Measurements from ENCODE around the gene MOCS1.

MOCS1 gene

DNA sequence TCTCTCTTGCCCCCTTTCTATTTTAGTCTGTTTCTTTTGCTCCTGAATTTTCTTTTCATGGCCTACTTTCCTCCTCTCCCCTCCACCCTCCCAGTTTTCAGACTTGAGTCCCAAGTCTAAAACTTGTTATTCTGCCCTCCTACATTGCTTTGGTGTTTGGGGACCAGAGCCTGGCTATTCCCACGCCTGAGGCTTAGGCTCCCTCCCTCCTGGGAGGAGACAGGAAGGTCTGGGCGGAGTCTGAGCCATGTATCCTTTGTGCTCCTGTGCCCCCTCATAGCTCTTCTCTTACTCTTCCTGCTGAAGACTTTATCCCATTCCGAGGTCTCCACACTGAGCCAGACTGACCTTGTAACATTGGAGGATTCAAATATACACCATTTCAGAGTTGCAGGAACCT is 72.6 kb downstream of the MOCS1 start:
- no peaks in the 10 kb centered on the region for H3K9me3 ChIP-seq (ENCODE audit: control insufficient read depth, insufficient read depth, low read depth, low read length)
- H3K4me1 ChIP-seq (ENCODE audit: control insufficient read depth, insufficient read depth, low read length), result no peaks in the 10 kb centered on the region
- ChIA-PET POLR2A (no interaction called here), CTCF (interaction anchor here (0.7 to 0.9 kb wide), 3 partner anchors 10 to 203 kb away, joined by 3 to 4 read pairs (median 4); no protein-coding TSS in a partner anchor)
- peaks cover 0 to 19% of the 10 kb centered on the region in 2 experiments; a peak in 2 of 3 replicates for H3K36me3 ChIP-seq (ENCODE audit: control insufficient read depth in 2 of 2, insufficient read depth in 1 of 2, low read length in 2 of 2)
- no peak overlapping the region for H3K27ac ChIP-seq (ENCODE audit: extremely low read depth, low read depth, low read length)
- no peak for TF ChIP-seq ZNF629 (tag by site-specific recombination; IDR thresholded peaks at IDR 0.05)
- TF ChIP-seq, protein P1, sequence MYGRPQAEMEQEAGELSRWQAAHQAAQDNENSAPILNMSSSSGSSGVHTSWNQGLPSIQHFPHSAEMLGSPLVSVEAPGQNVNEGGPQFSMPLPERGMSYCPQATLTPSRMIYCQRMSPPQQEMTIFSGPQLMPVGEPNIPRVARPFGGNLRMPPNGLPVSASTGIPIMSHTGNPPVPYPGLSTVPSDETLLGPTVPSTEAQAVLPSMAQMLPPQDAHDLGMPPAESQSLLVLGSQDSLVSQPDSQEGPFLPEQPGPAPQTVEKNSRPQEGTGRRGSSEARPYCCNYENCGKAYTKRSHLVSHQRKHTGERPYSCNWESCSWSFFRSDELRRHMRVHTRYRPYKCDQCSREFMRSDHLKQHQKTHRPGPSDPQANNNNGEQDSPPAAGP (tag by site-specific recombination; IDR thresholded peaks at IDR 0.05), result no peak
- no peak for TF ChIP-seq ZNF654 (tag by site-specific recombination; IDR thresholded peaks at IDR 0.05; ENCODE audit: low read depth)
- no peak for TF ChIP-seq ZNF549 (tag by site-specific recombination; IDR thresholded peaks at IDR 0.05)
- no peak for TF ChIP-seq ZNF174 (tag by site-specific recombination; IDR thresholded peaks at IDR 0.05)
- no peak for TF ChIP-seq ZNF843 (tag by site-specific recombination; IDR thresholded peaks at IDR 0.05)
- no peak for TF ChIP-seq ZNF600 (tag by site-specific recombination; IDR thresholded peaks at IDR 0.05)
- no peak for TF ChIP-seq KLF7 (tag by site-specific recombination; IDR thresholded peaks at IDR 0.05; ENCODE audit: borderline replicate concordance)
- TF ChIP-seq SP7 (tag by site-specific recombination; IDR thresholded peaks at IDR 0.05), result no peak
- TF ChIP-seq, protein P2, sequence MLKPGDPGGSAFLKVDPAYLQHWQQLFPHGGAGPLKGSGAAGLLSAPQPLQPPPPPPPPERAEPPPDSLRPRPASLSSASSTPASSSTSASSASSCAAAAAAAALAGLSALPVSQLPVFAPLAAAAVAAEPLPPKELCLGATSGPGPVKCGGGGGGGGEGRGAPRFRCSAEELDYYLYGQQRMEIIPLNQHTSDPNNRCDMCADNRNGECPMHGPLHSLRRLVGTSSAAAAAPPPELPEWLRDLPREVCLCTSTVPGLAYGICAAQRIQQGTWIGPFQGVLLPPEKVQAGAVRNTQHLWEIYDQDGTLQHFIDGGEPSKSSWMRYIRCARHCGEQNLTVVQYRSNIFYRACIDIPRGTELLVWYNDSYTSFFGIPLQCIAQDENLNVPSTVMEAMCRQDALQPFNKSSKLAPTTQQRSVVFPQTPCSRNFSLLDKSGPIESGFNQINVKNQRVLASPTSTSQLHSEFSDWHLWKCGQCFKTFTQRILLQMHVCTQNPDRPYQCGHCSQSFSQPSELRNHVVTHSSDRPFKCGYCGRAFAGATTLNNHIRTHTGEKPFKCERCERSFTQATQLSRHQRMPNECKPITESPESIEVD (tag by site-specific recombination; IDR thresholded peaks at IDR 0.05), result no peak
- TF ChIP-seq SALL2 (tag by site-specific recombination; IDR thresholded peaks at IDR 0.05; ENCODE audit: borderline replicate concordance), result no peak
- no peak for TF ChIP-seq ZFP37 (tag by site-specific recombination; IDR thresholded peaks at IDR 0.05)
- TF ChIP-seq ZSCAN16 (tag by site-specific recombination; IDR thresholded peaks at IDR 0.05), result no peak
- TF ChIP-seq, protein P3, sequence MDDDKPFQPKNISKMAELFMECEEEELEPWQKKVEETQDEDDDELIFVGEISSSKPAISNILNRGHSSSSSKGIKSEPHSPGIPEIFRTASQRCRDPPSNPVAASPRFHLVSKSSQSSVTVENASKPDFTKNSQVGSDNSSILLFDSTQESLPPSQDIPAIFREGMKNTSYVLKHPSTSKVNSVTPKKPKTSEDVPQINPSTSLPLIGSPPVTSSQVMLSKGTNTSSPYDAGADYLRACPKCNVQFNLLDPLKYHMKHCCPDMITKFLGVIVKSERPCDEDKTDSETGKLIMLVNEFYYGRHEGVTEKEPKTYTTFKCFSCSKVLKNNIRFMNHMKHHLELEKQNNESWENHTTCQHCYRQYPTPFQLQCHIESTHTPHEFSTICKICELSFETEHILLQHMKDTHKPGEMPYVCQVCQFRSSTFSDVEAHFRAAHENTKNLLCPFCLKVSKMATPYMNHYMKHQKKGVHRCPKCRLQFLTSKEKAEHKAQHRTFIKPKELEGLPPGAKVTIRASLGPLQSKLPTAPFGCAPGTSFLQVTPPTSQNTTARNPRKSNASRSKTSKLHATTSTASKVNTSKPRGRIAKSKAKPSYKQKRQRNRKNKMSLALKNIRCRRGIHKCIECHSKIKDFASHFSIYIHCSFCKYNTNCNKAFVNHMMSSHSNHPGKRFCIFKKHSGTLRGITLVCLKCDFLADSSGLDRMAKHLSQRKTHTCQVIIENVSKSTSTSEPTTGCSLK (tag by site-specific recombination; IDR thresholded peaks at IDR 0.05), result no peak
- TF ChIP-seq ZNF350 (tag by site-specific recombination; IDR thresholded peaks at IDR 0.05), result no peak
- TF ChIP-seq, protein P4, sequence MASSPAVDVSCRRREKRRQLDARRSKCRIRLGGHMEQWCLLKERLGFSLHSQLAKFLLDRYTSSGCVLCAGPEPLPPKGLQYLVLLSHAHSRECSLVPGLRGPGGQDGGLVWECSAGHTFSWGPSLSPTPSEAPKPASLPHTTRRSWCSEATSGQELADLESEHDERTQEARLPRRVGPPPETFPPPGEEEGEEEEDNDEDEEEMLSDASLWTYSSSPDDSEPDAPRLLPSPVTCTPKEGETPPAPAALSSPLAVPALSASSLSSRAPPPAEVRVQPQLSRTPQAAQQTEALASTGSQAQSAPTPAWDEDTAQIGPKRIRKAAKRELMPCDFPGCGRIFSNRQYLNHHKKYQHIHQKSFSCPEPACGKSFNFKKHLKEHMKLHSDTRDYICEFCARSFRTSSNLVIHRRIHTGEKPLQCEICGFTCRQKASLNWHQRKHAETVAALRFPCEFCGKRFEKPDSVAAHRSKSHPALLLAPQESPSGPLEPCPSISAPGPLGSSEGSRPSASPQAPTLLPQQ (tag by site-specific recombination; IDR thresholded peaks at IDR 0.05), result no peak
- TF ChIP-seq, protein P5, sequence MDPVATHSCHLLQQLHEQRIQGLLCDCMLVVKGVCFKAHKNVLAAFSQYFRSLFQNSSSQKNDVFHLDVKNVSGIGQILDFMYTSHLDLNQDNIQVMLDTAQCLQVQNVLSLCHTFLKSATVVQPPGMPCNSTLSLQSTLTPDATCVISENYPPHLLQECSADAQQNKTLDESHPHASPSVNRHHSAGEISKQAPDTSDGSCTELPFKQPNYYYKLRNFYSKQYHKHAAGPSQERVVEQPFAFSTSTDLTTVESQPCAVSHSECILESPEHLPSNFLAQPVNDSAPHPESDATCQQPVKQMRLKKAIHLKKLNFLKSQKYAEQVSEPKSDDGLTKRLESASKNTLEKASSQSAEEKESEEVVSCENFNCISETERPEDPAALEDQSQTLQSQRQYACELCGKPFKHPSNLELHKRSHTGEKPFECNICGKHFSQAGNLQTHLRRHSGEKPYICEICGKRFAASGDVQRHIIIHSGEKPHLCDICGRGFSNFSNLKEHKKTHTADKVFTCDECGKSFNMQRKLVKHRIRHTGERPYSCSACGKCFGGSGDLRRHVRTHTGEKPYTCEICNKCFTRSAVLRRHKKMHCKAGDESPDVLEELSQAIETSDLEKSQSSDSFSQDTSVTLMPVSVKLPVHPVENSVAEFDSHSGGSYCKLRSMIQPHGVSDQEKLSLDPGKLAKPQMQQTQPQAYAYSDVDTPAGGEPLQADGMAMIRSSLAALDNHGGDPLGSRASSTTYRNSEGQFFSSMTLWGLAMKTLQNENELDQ (tag by site-specific recombination; IDR thresholded peaks at IDR 0.05; ENCODE audit: low read depth), result no peak
- no peak for TF ChIP-seq ZNF19 (tag by site-specific recombination; IDR thresholded peaks at IDR 0.05; ENCODE audit: low read depth)
- TF ChIP-seq, protein P6, sequence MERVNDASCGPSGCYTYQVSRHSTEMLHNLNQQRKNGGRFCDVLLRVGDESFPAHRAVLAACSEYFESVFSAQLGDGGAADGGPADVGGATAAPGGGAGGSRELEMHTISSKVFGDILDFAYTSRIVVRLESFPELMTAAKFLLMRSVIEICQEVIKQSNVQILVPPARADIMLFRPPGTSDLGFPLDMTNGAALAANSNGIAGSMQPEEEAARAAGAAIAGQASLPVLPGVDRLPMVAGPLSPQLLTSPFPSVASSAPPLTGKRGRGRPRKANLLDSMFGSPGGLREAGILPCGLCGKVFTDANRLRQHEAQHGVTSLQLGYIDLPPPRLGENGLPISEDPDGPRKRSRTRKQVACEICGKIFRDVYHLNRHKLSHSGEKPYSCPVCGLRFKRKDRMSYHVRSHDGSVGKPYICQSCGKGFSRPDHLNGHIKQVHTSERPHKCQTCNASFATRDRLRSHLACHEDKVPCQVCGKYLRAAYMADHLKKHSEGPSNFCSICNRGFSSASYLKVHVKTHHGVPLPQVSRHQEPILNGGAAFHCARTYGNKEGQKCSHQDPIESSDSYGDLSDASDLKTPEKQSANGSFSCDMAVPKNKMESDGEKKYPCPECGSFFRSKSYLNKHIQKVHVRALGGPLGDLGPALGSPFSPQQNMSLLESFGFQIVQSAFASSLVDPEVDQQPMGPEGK (tag by site-specific recombination; IDR thresholded peaks at IDR 0.05), result no peak
- H3K4me3 ChIP-seq (ENCODE audit: low read depth, low read length), result no peak overlapping the region
